ENCODE measurements around the gene ZPBP2.

The ZPBP2 gene, protein sequence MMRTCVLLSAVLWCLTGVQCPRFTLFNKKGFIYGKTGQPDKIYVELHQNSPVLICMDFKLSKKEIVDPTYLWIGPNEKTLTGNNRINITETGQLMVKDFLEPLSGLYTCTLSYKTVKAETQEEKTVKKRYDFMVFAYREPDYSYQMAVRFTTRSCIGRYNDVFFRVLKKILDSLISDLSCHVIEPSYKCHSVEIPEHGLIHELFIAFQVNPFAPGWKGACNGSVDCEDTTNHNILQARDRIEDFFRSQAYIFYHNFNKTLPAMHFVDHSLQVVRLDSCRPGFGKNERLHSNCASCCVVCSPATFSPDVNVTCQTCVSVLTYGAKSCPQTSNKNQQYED

GRCh38 chr17:39867880-39868553, at the start of gene ZPBP2:
TSS of gene ZPBP2 (plus strand) at chr17:39868202. CDS start at chr17:39868355, 153 bp downstream.
- H3K4me3 ChIP-seq (ENCODE audit: low read length): no peak within 1 kb of the TSS
- DNase-seq (ENCODE audit: low read depth): no peak
- no peak within 1 kb of the TSS for H3K9ac ChIP-seq (ENCODE audit: low read length)
- no peaks in the 10 kb centered on the region for H3K4me1 ChIP-seq (ENCODE audit: control insufficient read depth, insufficient read depth, low read length)
- H3K36me3 ChIP-seq (ENCODE audit: control insufficient read depth, insufficient read depth, low read length, severe bottlenecking): no peaks in the 10 kb centered on the region
- H3K27me3 ChIP-seq (replicated peaks; ENCODE audit: control insufficient read depth, insufficient read depth, low read length): peaks cover 56% of the 10 kb centered on the region
- peaks cover 23% of the 10 kb centered on the region for H3K9me3 ChIP-seq (ENCODE audit: control insufficient read depth, low read length)

DNA sequence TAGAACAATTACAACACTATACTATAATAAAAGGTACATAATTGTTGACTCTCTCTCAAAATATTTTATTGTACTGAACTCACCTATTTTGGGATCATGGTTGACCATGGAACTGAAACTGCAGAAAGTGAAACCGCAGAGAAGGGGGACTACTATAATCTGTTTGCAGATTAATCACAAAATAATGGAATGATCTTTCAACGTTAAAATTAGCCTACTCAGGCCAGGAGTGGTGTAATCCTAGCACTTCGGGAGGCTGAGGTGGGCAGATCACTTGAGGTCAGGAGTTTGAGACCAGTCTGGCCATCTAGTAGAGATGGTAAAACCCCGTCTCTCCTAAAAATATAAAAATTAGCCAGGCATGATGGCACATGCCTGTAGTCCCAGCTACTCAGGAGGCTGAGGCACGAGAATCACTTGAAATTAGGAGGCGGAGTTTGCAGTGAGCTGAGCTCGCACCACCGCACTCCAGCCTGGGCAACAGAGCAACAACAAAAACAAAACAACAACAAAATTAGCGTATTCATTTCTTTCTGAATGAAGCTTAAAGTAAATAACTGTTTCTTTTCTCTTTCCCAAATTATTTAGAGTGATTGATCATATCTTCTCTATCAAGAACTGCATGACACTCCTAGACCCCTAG, 49.5 kb upstream of the ZPBP2 start:
- Histone ChIP-seq H3K36me3 (ENCODE audit: control insufficient read depth, insufficient read depth, low read length, severe bottlenecking) (no peaks in the 10 kb centered on the region), H3K4me1 (ENCODE audit: control insufficient read depth, insufficient read depth, low read length) (no peaks in the 10 kb centered on the region), H3K27me3 (replicated peaks; ENCODE audit: control insufficient read depth, insufficient read depth, low read length) (peaks cover 31% of the 10 kb centered on the region), H3K4me3 (ENCODE audit: low read length) (no peak overlapping the region), H3K9me3 (ENCODE audit: control insufficient read depth, low read length) (peaks cover 8% of the 10 kb centered on the region), H3K9ac (ENCODE audit: low read length) (no peak overlapping the region)
- no peak for DNase-seq (ENCODE audit: low read depth)

- Histone ChIP-seq H3K36me3 (ENCODE audit: control insufficient read depth, insufficient read depth, low read length, severe bottlenecking) (no peaks in the 10 kb centered on the region), H3K27me3 (replicated peaks; ENCODE audit: control insufficient read depth, insufficient read depth, low read length) (peaks cover 32% of the 10 kb centered on the region), H3K4me3 (ENCODE audit: low read length) (no peak overlapping the region), H3K9me3 (ENCODE audit: control insufficient read depth, low read length) (peaks cover 17% of the 10 kb centered on the region), H3K4me1 (ENCODE audit: control insufficient read depth, insufficient read depth, low read length) (no peaks in the 10 kb centered on the region), H3K9ac (ENCODE audit: low read length) (no peak overlapping the region)
- DNase-seq (ENCODE audit: low read depth): no peak
These were observed 47.5 kb upstream of the ZPBP2 start for GRCh38 chr17:39820541-39820940.

DNA sequence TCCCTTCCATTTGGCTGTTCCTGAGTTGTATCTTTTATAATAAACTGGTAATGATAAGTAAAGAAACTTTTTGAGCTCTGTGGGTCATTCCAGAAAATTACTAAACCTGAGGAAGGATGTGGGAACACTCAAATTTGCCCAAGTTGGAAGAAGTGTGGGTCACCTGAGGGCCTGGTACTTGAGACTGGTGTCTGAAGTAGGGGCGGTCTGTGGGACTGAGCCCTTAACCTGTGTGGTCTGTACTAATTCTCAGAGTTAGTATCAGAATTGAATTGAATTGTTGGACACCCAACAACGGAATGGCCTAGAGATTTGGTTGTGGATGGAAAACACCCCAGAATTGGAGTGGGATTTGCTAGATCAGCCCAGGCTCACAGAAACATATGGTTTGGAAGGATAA, 47.0 kb upstream of the ZPBP2 start:
- no peaks in the 10 kb centered on the region for H3K36me3 ChIP-seq (ENCODE audit: control insufficient read depth, insufficient read depth, low read length, severe bottlenecking)
- no peak for DNase-seq (ENCODE audit: low read depth)
- peaks cover 36% of the 10 kb centered on the region for H3K27me3 ChIP-seq (replicated peaks; ENCODE audit: control insufficient read depth, insufficient read depth, low read length)
- H3K4me1 ChIP-seq (ENCODE audit: control insufficient read depth, insufficient read depth, low read length): no peaks in the 10 kb centered on the region
- peaks cover 17% of the 10 kb centered on the region for H3K9me3 ChIP-seq (ENCODE audit: control insufficient read depth, low read length)
- H3K9ac ChIP-seq (ENCODE audit: low read length): no peak overlapping the region
- H3K4me3 ChIP-seq (ENCODE audit: low read length): no peak overlapping the region

DNA sequence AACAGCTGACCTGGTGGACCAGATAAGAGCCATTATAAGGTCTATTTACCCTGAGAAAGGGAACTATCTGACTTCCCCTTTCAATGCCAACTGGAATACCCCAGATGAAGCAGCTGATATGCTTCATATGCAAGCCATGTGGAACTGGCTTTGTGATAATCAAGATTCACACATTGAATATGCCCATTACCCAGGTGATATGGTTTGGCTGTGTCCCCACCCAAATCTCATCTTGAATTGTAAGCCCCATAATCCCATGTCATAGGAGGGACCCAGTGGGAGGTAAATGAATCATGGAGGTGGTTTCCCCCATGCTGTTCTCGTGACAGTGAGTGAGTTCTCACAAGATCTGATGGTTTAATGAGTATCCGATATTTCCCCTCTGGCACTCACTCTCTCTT, 46.0 kb upstream of the ZPBP2 start:
- no peaks in the 10 kb centered on the region for H3K36me3 ChIP-seq (ENCODE audit: control insufficient read depth, insufficient read depth, low read length, severe bottlenecking)

GRCh38 chr17:39823407-39824054, 44.5 kb upstream of the ZPBP2 start:
- Histone ChIP-seq H3K9me3 (ENCODE audit: control insufficient read depth, low read length) (peaks cover 17% of the 10 kb centered on the region), H3K9ac (ENCODE audit: low read length) (no peak overlapping the region), H3K4me3 (ENCODE audit: low read length) (no peak overlapping the region), H3K4me1 (ENCODE audit: control insufficient read depth, insufficient read depth, low read length) (no peaks in the 10 kb centered on the region), H3K36me3 (ENCODE audit: control insufficient read depth, insufficient read depth, low read length, severe bottlenecking) (no peaks in the 10 kb centered on the region), H3K27me3 (replicated peaks; ENCODE audit: control insufficient read depth, insufficient read depth, low read length) (peaks cover 51% of the 10 kb centered on the region)
- no peak for DNase-seq (ENCODE audit: low read depth)

More for the DNA sequence above, 46.0 kb upstream of the ZPBP2 start:
- Histone ChIP-seq H3K4me3 (ENCODE audit: low read length) (no peak overlapping the region), H3K9ac (ENCODE audit: low read length) (no peak overlapping the region), H3K4me1 (ENCODE audit: control insufficient read depth, insufficient read depth, low read length) (no peaks in the 10 kb centered on the region), H3K9me3 (ENCODE audit: control insufficient read depth, low read length) (peaks cover 17% of the 10 kb centered on the region), H3K27me3 (replicated peaks; ENCODE audit: control insufficient read depth, insufficient read depth, low read length) (peaks cover 44% of the 10 kb centered on the region)
- no peak for DNase-seq (ENCODE audit: low read depth)

DNA sequence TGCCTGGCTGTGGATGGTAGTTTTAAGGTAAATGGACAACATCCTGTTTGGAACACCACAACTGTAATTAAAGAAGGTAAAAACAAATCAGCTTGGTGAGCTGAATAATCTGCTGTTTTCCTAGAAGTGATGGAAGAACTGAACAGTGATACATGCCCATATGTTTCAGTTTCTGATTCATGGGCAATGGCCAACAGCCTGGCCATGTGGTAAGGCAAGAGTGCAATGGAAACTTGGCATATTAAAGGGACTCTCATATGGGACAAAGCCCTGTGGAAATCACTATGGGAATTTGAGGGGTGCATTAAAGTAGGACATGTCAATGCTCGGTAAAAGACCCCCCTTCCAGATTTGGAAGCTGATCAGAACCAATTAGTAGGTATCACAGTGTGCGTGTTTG, 41.7 kb upstream of the ZPBP2 start:
- Histone ChIP-seq H3K4me1 (ENCODE audit: control insufficient read depth, insufficient read depth, low read length) (no peaks in the 10 kb centered on the region), H3K4me3 (ENCODE audit: low read length) (no peak overlapping the region)

DNA sequence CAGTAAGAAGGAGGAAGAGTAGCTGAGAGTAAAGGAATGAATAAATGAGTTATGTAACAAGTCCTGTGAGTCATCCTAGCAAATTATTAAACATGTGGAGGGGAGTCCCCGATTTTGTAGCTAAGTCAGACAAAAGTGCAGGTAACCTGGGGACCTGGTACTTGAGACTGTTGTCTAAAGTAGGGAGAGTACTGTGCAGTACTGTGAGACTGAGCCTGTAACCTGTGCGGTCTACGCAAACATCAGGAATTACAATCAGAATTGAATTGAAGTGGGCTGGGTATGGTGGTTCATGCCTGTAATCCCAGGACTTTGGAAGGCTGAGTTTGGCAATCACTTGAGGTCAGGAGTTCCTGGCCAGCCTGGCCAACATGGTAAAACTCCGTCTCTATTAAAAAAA, 39.6 kb upstream of the ZPBP2 start:
- Histone ChIP-seq H3K9me3 (ENCODE audit: control insufficient read depth, low read length) (peaks cover 15% of the 10 kb centered on the region), H3K4me3 (ENCODE audit: low read length) (no peak overlapping the region), H3K36me3 (ENCODE audit: control insufficient read depth, insufficient read depth, low read length, severe bottlenecking) (no peaks in the 10 kb centered on the region), H3K9ac (ENCODE audit: low read length) (no peak overlapping the region), H3K27me3 (replicated peaks; ENCODE audit: control insufficient read depth, insufficient read depth, low read length) (peaks cover 26% of the 10 kb centered on the region), H3K4me1 (ENCODE audit: control insufficient read depth, insufficient read depth, low read length) (no peaks in the 10 kb centered on the region)
- no peak for DNase-seq (ENCODE audit: low read depth)

More for the DNA sequence above, 41.7 kb upstream of the ZPBP2 start:
- no peak for DNase-seq (ENCODE audit: low read depth)
- Histone ChIP-seq H3K9me3 (ENCODE audit: control insufficient read depth, low read length) (peaks cover 17% of the 10 kb centered on the region), H3K9ac (ENCODE audit: low read length) (no peak overlapping the region), H3K27me3 (replicated peaks; ENCODE audit: control insufficient read depth, insufficient read depth, low read length) (peaks cover 35% of the 10 kb centered on the region), H3K36me3 (ENCODE audit: control insufficient read depth, insufficient read depth, low read length, severe bottlenecking) (no peaks in the 10 kb centered on the region)

GRCh38 chr17:39831588-39831987, 36.4 kb upstream of the ZPBP2 start:
- Histone ChIP-seq H3K4me1 (ENCODE audit: control insufficient read depth, insufficient read depth, low read length) (no peaks in the 10 kb centered on the region), H3K9me3 (ENCODE audit: control insufficient read depth, low read length) (peaks cover 15% of the 10 kb centered on the region), H3K27me3 (replicated peaks; ENCODE audit: control insufficient read depth, insufficient read depth, low read length) (peaks cover 12% of the 10 kb centered on the region), H3K4me3 (ENCODE audit: low read length) (no peak overlapping the region), H3K36me3 (ENCODE audit: control insufficient read depth, insufficient read depth, low read length, severe bottlenecking) (no peaks in the 10 kb centered on the region), H3K9ac (ENCODE audit: low read length) (no peak overlapping the region)
- no peak for DNase-seq (ENCODE audit: low read depth)

DNA sequence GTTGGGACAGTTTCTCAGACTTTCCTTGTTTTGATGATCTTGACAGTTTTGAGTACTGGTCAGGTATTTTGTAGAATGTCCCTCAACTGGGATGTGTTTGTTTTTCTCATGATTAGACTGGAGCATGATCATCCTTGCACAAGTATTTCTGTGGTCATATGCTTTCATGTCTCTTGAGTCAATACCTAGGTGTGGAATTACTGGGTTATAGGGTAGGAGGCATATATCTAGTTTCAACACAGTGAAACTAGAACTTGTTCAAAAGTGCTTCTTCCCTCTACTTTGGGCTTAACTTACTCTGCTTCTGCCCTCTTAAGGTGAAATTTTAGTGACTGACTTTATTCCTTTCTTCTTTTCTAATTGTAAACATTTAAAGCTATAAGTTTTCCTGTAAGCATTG, 34.0 kb upstream of the ZPBP2 start:
- H3K9ac ChIP-seq (ENCODE audit: low read length): no peak overlapping the region
- H3K27me3 ChIP-seq (replicated peaks; ENCODE audit: control insufficient read depth, insufficient read depth, low read length): peaks cover 4% of the 10 kb centered on the region
- H3K9me3 ChIP-seq (ENCODE audit: control insufficient read depth, low read length): peaks cover 32% of the 10 kb centered on the region
- H3K4me3 ChIP-seq (ENCODE audit: low read length): no peak overlapping the region
- DNase-seq (ENCODE audit: low read depth): no peak
- H3K36me3 ChIP-seq (ENCODE audit: control insufficient read depth, insufficient read depth, low read length, severe bottlenecking): no peaks in the 10 kb centered on the region
- H3K4me1 ChIP-seq (ENCODE audit: control insufficient read depth, insufficient read depth, low read length): no peaks in the 10 kb centered on the region
